Stimulated activated naive B cell treated with anti-CD40 and anti-IgM and Interleukin-4, amounts not matched to agents 10 μg/mL and 1 μg/mL and 100 μg/mL, for 72 hours (primary cell): ENCODE results near the gene ZNF789.
"Not testable (repeated sequence)": the region's sequence is repeated elsewhere in the genome, so short reads cannot be mapped to it uniquely, and the experiment has no call there.

Source experiments
- ATAC-seq, 2 donors: fragments of 150-1000 bp; cut with Tn5 transposase; replicated peaks; 2 replicates each; pipeline ENCODE4 v1.10.0; 2021; ENCODE audit warnings: moderate library complexity in 1 of 2
- DNase-seq: peaks from one replicate; pipeline ENCODE4 v3.0.0; 2021
- H3K27ac Mint-ChIP-seq: one replicate; pipeline ENCODE4 v1.8.0; 2022; ENCODE audit warnings: mild to moderate bottlenecking, mixed read lengths
- H3K27me3 Mint-ChIP-seq, 2 donors: one replicate each; pipeline ENCODE4 v1.8.0; 2022; ENCODE audit warnings: mixed read lengths in 2 of 2
- H3K36me3 Mint-ChIP-seq, 2 donors: one replicate each; pipeline ENCODE4 v1.8.0; 2022; ENCODE audit warnings: mixed read lengths in 2 of 2, mild to moderate bottlenecking in 1 of 2
- H3K4me1 Mint-ChIP-seq, 2 donors: one replicate each; pipeline ENCODE4 v1.8.0; 2022; ENCODE audit warnings: mixed read lengths in 2 of 2, mild to moderate bottlenecking in 1 of 2
- H3K4me3 Mint-ChIP-seq, 2 donors: one replicate each; pipeline ENCODE4 v1.8.0; 2022; ENCODE audit warnings: mild to moderate bottlenecking in 2 of 2, mixed read lengths in 2 of 2, moderate library complexity in 1 of 2
- H3K9me3 Mint-ChIP-seq, 2 donors: one replicate each; pipeline ENCODE4 v1.8.0; 2022; ENCODE audit warnings: mixed read lengths in 2 of 2, mild to moderate bottlenecking in 1 of 2

The ZNF789 gene

DNA sequence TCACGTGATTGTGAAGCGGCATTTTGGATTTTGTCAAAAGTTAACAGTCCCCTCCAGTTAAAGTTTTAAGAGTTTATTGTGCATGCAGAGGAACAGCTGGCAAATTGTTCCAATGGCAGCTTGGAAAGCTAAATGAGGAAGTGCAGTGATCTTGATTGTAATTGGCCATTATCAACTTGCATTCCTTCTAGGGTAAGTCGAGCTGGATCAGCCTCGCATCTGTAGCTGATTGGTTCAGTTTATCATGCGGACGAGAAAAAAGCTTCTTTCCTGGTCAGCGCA is 566 bp downstream of the ZNF789 start:
- Mint-ChIP-seq H3K9me3 (no peaks in the 10 kb centered on the region), H3K36me3 (peaks cover 11 to 29% of the 10 kb centered on the region in 2 donors), H3K27me3 (no peaks in the 10 kb centered on the region), H3K4me3 (peak overlapping the region; percentile 96 to 99), H3K4me1 (peaks cover 20 to 22% of the 10 kb centered on the region in 2 donors), H3K27ac (peak overlapping the region; percentile 98)
- ATAC-seq (peak; percentile 32 to 35), DNase-seq (peak; percentile 9)

DNA sequence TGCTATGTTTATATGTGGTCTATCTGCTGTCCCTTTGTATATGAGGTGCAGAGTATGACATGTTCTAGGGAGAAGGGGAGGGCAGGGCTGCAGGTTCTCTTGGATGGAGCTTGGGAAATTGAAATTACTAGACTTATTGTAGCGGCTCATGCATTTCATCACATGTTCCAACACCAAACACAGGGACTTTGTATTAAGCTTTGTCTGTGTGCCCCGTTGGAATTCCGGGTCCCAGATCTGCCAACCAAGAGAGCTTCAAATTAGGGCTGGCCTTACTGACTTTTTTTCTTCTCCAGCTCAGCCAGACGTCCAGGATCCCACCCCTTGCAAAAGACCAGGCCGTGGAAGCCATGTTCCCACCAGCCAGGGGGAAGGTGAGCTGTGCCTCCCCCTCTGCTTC is 3.4 kb downstream of the ZNF789 start:
- DNase-seq (no peak), ATAC-seq (no peak)
- peaks cover 19 to 47% of the 10 kb centered on the region in 2 donors for H3K36me3 Mint-ChIP-seq
- H3K4me1 Mint-ChIP-seq = peaks cover 29 to 35% of the 10 kb centered on the region in 2 donors
- no peaks in the 10 kb centered on the region for H3K9me3 Mint-ChIP-seq
- H3K4me3 Mint-ChIP-seq = no peak overlapping the region
- H3K27me3 Mint-ChIP-seq = no peaks in the 10 kb centered on the region
- H3K27ac Mint-ChIP-seq = no peak overlapping the region

DNA sequence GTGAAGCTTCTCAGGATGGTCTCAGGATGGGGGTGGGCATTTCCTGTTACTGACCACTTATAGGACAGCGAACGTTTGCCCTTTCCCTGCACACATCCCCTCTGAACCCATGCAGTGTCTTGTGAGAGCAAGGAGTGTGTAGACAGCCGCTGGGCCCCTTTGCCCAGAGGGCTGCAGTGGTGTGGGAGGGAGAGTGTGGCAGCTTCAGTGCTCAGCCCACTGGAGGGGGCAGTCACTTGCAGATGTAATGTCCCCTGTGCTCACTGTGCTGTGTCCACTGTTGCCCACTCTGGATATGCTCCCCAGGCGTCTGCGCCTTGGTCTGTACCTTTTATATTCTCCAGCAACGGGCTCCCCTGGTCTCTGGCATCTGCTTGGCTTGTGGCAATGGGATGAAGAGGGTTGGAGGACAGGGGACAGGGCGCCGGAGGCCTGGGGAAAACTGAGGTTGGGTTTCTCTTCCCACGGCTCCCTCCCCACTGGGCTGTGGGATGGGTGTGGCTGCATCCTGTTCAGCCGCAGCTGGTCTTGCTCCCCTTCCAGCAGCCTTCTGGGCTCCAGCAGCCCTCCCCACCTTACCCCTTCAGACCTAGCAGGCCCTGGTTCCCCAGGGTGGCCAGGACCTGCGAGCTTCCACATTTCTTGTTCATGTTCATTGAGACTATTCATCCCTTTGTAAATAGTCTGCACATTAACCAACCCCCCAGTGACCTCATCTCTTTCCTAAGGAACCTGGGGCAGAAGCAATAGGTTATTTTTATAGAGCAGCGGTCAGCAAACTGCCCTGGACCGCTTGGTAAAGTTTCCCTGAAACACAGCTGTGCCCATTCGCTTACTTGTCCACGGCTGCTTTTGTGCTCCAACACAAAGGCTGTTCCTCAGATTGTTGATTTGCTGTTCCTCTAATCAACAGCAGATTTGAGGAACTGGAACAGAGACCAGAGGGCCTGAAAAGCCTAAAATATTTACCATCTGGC is 6.1 kb downstream of the ZNF789 start:
- DNase-seq = no peak
- Mint-ChIP-seq H3K27ac (peak overlapping the region; percentile 83), H3K27me3 (no peaks in the 10 kb centered on the region), H3K4me3 (no peak overlapping the region), H3K4me1 (peaks cover 22 to 35% of the 10 kb centered on the region in 2 donors), H3K36me3 (peaks cover 23 to 44% of the 10 kb centered on the region in 2 donors), H3K9me3 (no peaks in the 10 kb centered on the region)
- ATAC-seq = peak; percentile 20 to 25

DNA sequence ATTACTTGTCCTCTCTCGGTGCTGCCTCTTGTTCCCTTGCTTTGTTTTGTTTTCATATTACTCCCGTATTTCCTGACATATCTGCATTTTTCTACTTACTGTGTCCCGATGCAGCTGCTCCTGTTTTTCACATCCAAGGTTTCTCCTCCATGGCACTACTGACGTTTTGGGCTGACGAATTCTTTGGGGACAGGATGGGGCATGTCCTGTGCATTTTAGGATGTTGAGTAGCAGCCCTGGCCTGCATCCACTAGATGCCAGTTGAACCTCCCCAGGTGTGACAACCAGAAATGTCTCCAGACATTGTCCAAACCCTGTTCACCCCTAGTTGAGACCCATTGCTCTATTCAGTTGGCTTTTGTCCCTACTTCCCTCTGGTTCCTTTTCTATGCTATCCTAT is 12.4 kb downstream of the ZNF789 start:
- Mint-ChIP-seq H3K9me3 (no peaks in the 10 kb centered on the region), H3K27ac (no peak overlapping the region), H3K27me3 (no peaks in the 10 kb centered on the region), H3K36me3 (peaks cover 31 to 49% of the 10 kb centered on the region in 2 donors), H3K4me3 (no peak overlapping the region), H3K4me1 (peaks cover 0 to 2% of the 10 kb centered on the region in 2 donors)
- DNase-seq (no peak), ATAC-seq (no peak)

DNA sequence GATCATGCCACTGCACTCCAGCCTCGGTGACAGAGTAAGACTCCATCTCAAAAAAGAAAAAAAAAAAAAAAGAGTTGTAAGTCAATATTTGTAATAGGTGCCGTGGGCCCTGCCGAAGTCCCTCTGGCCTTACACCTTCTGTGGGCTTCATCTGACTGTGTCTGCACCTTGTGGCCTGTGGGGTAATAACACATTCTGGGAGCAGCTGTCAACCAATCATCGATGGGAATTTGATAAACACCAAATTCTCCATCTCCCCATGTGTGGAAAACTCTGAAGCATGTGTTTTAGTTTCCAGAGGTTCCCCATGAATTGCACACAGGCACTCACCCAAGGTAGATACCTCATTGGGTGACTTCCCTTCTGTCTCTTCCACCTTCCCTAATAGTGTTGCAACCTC is 16.5 kb downstream of the ZNF789 start:
- DNase-seq (no peak), ATAC-seq (peak; percentile 44 to 52)
- H3K4me3 Mint-ChIP-seq = no peak overlapping the region
- H3K36me3 Mint-ChIP-seq = peaks cover 48 to 66% of the 10 kb centered on the region in 2 donors
- peaks cover 0 to 2% of the 10 kb centered on the region in 2 donors for H3K4me1 Mint-ChIP-seq
- H3K27ac Mint-ChIP-seq = no peak overlapping the region
- H3K9me3 Mint-ChIP-seq = peaks cover 9% of the 10 kb centered on the region in 2 donors
- H3K27me3 Mint-ChIP-seq = no peaks in the 10 kb centered on the region

DNA sequence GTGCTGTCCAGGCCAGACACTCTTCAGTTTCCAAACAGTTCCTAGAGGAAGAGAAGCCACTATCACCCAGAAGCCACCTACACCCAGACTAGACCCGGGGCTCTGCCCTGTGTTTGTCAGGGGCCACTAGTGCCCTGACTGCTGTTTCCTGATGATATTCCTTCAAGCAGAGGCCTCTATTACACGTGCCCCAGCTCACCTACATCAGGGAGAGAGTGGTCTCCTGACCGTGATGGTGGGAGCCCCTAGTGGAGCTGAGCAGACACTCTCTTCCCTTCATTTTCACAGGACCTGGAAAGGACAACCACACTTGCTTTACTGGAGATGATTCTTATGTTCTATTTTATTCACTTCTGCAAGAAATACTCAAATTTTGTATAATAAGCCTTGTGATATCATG is 18.2 kb downstream of the ZNF789 start:
- peaks cover 10 to 11% of the 10 kb centered on the region in 2 donors for H3K9me3 Mint-ChIP-seq
- no peak overlapping the region for H3K4me3 Mint-ChIP-seq
- H3K4me1 Mint-ChIP-seq = peaks cover 0 to 2% of the 10 kb centered on the region in 2 donors
- ATAC-seq (no peak), DNase-seq (no peak)
- H3K27me3 Mint-ChIP-seq = no peaks in the 10 kb centered on the region
- H3K36me3 Mint-ChIP-seq = peaks cover 45 to 70% of the 10 kb centered on the region in 2 donors
- H3K27ac Mint-ChIP-seq = no peak overlapping the region

DNA sequence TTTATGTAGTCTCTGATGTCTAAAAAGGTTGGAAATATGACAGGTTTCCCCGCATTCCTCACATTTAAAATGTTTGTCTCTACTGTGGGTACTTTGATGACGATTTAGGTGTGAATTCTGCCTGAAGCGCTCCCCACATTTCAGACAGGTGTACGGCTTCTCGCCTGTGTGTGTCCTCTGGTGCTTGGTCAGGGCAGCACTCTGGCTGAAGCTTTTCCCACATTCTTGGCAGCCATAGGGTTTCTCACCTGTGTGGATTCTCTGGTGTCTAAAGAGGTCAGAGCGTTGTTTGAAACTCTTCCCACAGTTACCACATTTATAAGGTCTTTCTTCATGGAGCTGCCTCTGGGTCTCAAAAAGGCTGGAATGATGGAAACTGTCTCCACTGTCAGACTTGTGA is 21.1 kb downstream of the ZNF789 start:
- Mint-ChIP-seq H3K4me1 (peaks cover 15 to 17% of the 10 kb centered on the region in 2 donors), H3K36me3 (peaks cover 57 to 66% of the 10 kb centered on the region in 2 donors), H3K9me3 (peaks cover 10 to 11% of the 10 kb centered on the region in 2 donors), H3K4me3 (no peak overlapping the region), H3K27me3 (no peaks in the 10 kb centered on the region), H3K27ac (peak overlapping the region; percentile 20)
- no peak for DNase-seq
- ATAC-seq = no peak

DNA sequence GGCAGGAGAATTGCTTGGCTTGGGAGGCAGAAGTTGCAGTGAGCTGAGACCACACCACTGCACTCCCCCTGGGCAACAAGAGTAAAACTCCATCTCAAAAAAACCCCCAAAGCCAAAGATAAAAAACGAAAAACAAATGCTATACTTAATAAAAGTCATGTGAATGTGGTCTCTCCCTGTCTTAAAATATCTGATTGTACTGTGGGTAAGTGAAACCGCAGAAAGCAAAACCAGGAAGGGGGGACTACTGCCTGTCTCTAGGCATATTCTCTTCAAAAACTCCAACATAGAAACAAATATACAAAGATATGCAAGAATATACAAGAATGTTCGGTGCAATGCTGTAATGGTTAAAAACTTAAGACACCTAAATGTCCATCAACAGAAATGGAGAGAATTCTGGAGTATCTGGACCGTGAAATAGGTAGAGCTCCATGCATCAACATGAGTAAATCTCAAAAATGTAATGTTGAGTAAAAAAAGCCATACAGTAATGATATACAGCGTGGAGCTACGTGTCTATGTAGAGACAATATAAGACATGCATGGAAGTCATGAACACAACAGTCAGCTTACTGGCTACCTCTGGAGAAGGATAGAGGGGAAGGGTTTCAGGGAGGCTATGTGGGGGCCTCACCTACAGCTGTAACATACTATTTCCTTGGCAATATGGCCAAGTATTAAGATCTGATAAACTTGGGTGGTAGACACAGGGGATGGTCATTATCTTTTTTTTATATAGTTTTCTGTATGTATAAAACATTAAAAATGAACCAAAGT is 25.3 kb downstream of the ZNF789 start:
- H3K9me3 Mint-ChIP-seq = peaks cover 10 to 12% of the 10 kb centered on the region in 2 donors
- H3K36me3 Mint-ChIP-seq = peaks cover 51 to 62% of the 10 kb centered on the region in 2 donors
- H3K27me3 Mint-ChIP-seq = no peaks in the 10 kb centered on the region
- ATAC-seq (no peak), DNase-seq (no peak)
- peak overlapping the region; percentile 83 to 98 for H3K4me3 Mint-ChIP-seq
- peaks cover 16 to 31% of the 10 kb centered on the region in 2 donors for H3K4me1 Mint-ChIP-seq
- peak overlapping the region; percentile 63 for H3K27ac Mint-ChIP-seq

DNA sequence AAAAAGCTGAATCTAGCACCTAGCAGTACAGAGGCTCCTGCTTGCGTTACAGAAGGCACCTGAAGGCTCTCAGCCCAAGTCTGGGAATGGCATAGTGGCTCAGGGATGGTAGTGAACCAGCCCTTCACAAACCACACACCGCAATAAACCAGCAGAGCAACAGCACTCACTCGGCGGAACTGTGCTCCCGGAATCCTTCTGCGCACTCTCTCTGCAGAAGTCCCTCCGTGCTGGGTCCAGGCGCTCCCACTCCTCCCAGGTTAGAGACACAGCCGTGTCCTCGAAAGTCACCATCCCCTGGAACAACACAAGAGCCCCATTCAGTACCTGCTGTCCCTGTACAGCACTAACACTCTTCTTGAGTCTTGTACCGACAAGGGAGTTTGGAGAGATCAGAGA is 25.9 kb downstream of the ZNF789 start:
- Mint-ChIP-seq H3K36me3 (peaks cover 45 to 56% of the 10 kb centered on the region in 2 donors), H3K27ac (peak overlapping the region; percentile 99), H3K9me3 (peaks cover 8 to 10% of the 10 kb centered on the region in 2 donors), H3K4me1 (peaks cover 16 to 31% of the 10 kb centered on the region in 2 donors), H3K27me3 (no peaks in the 10 kb centered on the region), H3K4me3 (peak overlapping the region; percentile 91 to 98)
- DNase-seq (no peak), ATAC-seq (no peak)

DNA sequence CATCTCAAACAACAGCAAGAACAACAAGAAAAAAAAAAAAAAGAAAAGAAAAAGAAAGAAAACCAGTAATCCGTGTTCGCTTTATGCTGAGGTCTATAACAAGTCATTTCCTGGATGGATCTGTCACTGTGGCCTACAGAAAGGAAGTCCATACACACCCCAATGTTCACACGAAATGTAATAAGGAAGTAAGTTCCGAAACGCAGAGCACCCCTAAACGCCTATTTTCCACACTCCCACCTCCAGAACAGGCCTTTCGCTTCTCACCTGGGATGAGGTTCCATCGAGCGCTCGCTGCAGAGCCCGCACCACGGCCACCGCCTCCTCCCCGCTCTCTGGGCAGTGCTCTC is 26.7 kb downstream of the ZNF789 start:
- Mint-ChIP-seq H3K9me3 (peaks cover 0 to 2% of the 10 kb centered on the region in 2 donors), H3K4me3 (peak overlapping the region; percentile 91 to 98), H3K27ac (peak overlapping the region; percentile 99), H3K27me3 (no peaks in the 10 kb centered on the region), H3K4me1 (peaks cover 16 to 31% of the 10 kb centered on the region in 2 donors), H3K36me3 (peaks cover 37 to 48% of the 10 kb centered on the region in 2 donors)
- DNase-seq (no peak), ATAC-seq (peak; percentile 44 to 50)

DNA sequence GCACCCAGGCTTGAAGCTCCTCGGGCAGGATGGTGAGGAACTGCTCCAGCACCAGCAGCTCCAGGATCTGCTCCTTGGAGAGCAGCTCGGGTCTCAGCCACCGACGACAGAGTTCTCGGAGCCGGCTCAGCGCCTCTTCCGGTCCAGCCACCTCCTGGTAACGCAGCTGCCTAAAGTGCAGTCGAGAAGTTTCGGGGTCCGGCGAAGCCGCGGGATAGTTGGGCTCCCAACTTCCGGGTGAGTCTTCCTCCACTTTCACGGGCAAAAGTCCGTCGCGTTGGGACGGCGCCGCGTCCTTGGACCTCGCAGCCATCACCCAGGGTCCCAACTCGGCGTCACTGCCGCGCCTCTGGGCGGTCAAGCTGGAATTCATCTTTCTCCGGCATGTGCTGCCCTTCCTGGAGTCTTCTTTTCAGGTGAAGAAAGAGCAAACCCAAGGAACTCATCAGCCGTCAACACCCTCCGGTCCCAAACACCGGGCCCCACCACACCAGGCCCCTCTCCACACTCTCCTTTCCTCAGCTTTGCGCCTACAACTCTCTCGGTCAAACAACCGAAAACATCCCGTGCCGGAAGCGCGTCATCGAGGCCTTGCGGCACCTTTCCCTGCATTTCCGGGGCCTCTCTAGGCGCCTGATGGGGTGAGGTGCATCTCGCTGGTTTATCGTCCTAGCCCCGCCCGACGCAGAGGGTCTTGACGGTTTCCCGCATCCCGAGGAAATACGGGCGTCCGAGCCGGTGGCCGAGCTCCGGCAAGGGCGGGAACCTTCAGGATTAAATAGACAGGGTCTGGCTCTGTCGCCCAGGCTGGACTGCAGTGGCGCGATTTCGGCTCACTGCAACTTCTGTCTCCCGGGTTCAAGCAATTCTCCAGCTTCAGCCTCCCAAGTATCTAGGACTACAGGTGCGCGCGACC is 27.3 kb downstream of the ZNF789 start, which contains the start of gene ZNF394:
TSS of gene ZNF394 (minus strand) at position 561 of the 916 bp plus-strand sequence. CDS start at position 373, 188 bp downstream.
- H3K4me1 Mint-ChIP-seq = peaks cover 16 to 31% of the 10 kb centered on the region in 2 donors
- peak within 1 kb of the TSS; percentile 99 for H3K27ac Mint-ChIP-seq
- peaks cover 0 to 1% of the 10 kb centered on the region in 2 donors for H3K9me3 Mint-ChIP-seq
- peaks cover 33 to 42% of the 10 kb centered on the region in 2 donors for H3K36me3 Mint-ChIP-seq
- DNase-seq = peak; percentile 83
- H3K4me3 Mint-ChIP-seq = peak within 1 kb of the TSS; percentile 91 to 98
- H3K27me3 Mint-ChIP-seq = no peaks in the 10 kb centered on the region
- peak; percentile 58 to 62 for ATAC-seq

DNA sequence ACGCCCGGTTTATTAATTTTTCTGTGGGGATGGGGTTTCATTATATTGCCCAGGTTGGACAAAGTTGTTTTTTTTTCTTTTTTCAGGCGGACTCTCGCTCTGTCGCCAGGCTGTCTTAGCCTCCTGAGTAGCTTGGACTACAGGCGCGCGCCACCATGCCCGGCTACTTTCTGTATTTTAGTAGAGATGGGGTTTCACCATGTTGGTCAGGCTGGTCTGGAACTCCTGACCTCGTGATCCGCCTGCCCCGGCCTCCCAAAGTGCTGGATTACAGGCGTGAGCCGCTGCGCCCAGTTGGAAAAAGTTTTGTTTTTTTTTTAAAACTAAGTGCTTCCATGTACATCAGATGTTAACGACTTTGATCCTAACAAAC is 27.9 kb downstream of the ZNF789 start:
- peak overlapping the region; percentile 91 to 98 for H3K4me3 Mint-ChIP-seq
- peaks cover 0 to 1% of the 10 kb centered on the region in 2 donors for H3K9me3 Mint-ChIP-seq
- peak overlapping the region; percentile 99 for H3K27ac Mint-ChIP-seq
- H3K27me3 Mint-ChIP-seq = no peaks in the 10 kb centered on the region
- H3K4me1 Mint-ChIP-seq = peaks cover 16 to 35% of the 10 kb centered on the region in 2 donors
- peaks cover 33 to 36% of the 10 kb centered on the region in 2 donors for H3K36me3 Mint-ChIP-seq
- DNase-seq (no peak), ATAC-seq (no peak)

DNA sequence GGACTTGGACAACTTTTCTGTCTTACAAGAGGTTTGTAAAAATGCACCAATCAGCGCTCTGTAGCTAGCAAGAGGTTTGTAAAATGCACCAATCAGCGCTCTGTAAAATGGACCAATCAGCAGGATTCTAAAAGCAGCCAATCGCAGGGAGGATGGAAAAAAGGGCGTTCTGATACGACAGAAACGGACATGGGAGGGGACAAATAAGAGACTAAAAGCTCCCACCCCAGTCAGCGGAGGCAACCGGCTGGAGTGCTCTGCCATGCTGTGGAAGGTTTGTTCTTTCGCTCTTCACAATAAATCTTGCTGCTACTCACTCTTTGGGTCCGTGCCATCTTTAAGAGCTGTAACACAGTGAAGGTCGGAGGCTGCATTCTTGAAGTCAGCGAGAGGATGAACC is 28.5 kb downstream of the ZNF789 start:
- not testable (repeated sequence) for H3K27me3 Mint-ChIP-seq, H3K9me3 Mint-ChIP-seq, DNase-seq, H3K27ac Mint-ChIP-seq, ATAC-seq
- Mint-ChIP-seq H3K4me3 (peak overlapping the region; percentile 91 to 98), H3K4me1 (peaks cover 18 to 41% of the 10 kb centered on the region in 2 donors), H3K36me3 (peaks cover 32 to 36% of the 10 kb centered on the region in 2 donors)
